HG03064 (cell line): ENCODE results near the gene KCNMB3.
"Not testable (repeated sequence)": the region's sequence is repeated elsewhere in the genome, so short reads cannot be mapped to it uniquely, and the experiment has no call there.

Experiments
- ATAC-seq: cut with Tn5 transposase; IDR thresholded peaks from one replicate; pipeline ENCODE4 v1.9.1; 2021; ENCODE audit warnings: low read depth; ENCODE audit not compliant: unreplicated experiment

KCNMB3 gene

GRCh38 chr3:179250803-179251476 is at the start of gene KCNMB3:
Gene KCNMB3, minus strand, starts transcription at chr3:179251114. Its CDS starts 124 bp downstream, at chr3:179250990.
- no peak for ATAC-seq

DNA sequence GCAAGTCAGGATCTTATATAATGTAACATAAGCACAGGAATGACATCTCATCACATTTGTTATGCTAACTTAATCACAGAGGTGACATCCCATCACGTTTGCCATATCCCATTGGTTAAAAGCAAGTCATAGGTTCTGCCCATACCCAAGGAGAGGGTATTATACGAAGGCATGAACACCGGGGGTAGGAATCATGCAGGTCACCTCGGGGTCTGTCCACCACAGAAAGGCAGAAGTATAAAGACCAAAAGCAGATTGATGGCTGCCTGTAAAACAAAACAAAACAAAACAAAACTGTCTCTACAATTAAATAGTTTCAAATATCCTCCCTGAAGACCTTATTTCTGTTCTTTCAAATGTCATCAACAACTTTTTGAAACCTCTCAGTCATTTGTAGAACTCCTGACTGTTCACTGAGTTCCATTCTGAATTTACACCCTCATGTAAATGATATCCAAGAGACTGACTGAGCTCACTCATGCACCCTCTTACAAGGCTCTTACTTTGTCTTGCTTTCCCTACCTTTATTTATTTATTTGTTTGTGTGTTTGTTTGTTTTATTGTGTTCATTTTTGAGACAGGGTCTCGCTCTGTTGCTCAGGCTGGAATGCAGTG is 49.2 kb upstream of the KCNMB3 start:
- no peak for ATAC-seq

- no peak for ATAC-seq
Observed at GRCh38 chr3:179299316-179299715, 48.4 kb upstream of the KCNMB3 start.

DNA sequence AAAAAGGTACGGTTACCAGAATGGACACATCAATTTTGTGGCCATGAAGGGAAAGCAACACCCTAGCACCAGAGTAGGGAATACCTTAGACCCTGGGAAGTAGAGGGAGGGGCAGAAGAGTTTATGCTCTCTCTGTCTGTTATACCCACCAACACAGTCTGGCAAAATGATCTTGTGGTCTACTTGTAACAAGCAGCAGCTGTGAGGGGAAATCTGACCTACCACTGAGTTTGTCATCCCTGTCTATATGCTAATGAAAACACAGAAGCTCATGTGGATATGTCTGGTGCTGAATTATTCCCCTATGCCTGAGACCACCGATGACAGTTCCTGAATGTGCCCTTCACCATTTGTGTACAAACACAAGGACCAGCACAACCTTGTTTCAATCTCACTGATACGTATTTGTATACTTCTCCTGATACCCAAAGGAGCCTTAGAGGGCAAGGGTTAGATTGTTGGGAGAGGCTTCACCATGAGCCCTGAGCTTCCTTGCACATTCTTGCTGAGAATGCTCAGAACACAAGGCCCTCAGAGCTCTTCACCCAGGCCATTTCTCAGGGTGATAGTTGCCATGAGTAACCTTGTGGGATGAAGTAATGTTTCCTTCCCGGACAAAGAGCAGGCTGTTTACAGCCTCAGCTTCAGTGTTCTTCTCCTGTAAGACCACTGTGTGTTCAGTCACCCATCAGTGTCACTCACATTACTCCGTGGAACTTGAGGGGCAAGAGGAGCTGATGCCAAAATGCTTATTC is 47.2 kb upstream of the KCNMB3 start:
- ATAC-seq: no peak

DNA sequence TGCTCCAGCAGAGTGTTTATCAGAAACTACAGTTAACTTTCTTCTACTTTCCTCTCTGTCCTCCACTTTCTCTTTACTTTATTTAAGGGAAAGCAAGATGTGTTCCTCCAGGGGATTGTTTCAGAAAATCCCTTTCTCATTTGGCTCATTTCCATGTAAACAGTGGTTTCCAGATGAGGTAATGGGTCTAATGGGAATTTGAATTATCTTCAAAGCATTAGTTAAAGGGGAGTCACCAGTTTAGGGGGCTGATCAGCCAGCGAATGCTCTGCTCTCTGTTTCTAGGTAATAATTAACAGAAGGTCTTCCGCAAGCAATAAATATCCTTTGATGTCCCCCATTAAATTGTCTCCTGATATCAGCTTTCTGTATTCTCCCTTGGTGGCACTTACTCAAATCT is 41.5 kb upstream of the KCNMB3 start:
- ATAC-seq: no peak

DNA sequence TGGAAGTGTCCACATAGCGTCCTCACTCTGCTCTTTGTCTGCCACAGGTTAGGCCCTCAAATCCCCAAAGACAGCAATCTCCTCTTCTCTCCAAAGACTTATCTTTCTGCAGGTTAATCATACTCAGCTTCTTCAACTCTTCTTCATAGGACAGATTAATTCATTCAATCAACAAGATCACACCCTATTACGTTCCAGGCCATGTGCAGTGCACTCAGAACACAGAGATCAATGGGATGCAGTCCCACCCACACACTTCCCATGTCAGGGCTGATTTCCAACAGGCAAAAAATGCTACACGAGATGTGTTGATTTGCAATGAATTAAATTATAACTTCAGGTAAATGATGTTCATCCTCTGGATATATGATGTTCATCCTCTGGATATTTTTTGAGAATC is 38.4 kb upstream of the KCNMB3 start:
- no peak for ATAC-seq

- no peak for ATAC-seq
Observed at GRCh38 chr3:179288845-179289244, 37.9 kb upstream of the KCNMB3 start.

- ATAC-seq: no peak
Observed at GRCh38 chr3:179286331-179286730, 35.4 kb upstream of the KCNMB3 start.

- ATAC-seq: no peak
Observed at GRCh38 chr3:179281825-179282224, 30.9 kb upstream of the KCNMB3 start.

DNA sequence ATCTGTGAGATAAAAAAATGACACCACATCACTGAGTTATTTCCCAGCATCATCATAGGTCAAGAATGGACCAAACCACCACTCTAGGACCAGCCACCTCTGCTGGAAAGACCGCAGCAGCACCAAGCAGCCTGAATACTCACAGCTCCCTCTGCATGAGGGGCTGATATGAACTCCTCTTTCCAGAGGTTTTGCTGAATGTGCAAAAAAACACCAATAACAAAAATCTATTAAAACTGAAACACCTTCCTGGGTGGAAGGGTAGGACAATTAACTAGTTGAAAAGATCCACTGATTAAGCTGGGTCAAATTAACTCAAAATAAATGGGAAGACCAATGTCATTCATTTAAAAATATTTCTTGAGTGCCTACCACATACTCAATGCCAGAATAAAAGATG is 28.9 kb upstream of the KCNMB3 start:
- ATAC-seq: no peak

GRCh38 chr3:179278932-179279693 is 28.2 kb upstream of the KCNMB3 start:
- ATAC-seq: no peak

- no peak for ATAC-seq
Observed at GRCh38 chr3:179278151-179278550, 27.2 kb upstream of the KCNMB3 start.

DNA sequence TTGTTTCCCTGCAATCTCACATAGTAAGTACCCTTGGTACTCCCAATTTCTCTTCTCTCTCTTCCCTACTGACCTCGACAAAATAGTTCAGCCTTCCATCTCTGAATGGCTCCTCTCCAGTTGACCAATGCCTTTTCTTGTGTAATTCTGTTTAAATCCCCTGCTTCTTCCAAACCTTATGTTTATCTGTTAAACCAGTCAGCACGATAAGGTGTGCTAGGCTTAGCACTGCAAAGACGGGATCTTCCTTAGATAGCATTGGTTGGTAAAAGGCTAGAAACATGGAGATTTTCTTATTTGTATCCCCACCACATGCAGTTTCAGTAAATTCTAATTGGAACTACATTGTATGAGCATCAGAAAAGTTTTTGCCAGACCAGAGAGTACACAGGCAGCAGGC is 25.8 kb upstream of the KCNMB3 start:
- ATAC-seq: no peak

DNA sequence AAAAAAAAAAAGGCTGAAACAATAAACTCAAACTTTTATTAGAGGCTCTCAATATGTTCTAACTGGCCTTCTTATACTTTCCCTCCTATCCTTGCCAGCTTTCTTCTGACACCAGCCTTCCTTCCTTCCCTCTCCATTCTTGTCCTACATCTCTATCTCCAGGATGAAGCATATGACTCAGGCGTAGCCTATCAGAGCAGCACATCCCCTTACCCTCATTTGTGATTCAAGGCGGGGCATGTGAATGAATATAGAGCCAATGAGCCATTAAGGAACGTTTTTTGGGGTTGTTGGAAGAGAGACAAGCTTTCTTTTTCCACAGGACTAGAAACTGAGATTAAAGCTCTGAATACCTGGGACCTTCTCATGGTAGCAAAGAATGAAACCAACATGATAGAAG is 25.1 kb upstream of the KCNMB3 start:
- ATAC-seq: no peak

DNA sequence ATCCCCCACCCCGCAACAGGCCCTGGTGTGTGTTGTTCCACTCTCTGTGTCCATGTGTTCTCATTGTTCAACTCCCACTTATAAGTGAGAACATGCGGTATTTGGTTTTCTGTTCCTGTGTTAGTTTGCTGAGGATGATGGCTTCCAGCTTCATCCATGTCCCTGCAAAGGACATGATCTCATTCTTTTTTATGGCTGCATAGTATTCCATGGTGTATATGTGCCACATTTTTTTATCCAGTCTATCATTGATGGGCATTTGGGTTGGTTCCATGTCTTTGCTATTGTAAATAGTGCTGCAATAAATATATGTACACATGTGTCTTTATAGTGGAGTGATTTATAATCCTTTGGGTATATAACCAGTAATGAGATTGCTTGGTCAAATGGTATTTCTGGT is 23.5 kb upstream of the KCNMB3 start:
- not testable (repeated sequence) for ATAC-seq

DNA sequence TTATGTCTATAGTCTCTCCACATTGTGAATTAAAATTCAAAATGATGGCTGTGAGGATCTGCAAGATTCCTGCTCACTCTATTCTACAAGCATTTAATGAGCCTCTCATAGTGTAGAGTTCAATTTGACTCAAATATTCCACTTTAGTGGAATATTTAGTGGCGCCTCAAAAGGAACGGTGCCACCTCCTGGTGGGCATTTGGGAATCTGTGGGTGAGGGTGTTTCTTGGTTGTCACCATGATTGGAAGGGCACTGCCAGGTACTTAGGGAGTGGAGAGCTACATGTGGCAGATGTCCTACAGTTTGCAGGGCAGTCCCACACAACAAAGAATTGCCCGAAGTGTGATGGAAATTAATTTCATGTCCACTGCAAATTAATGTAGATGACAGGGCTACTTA is 21.5 kb upstream of the KCNMB3 start:
- no peak for ATAC-seq

DNA sequence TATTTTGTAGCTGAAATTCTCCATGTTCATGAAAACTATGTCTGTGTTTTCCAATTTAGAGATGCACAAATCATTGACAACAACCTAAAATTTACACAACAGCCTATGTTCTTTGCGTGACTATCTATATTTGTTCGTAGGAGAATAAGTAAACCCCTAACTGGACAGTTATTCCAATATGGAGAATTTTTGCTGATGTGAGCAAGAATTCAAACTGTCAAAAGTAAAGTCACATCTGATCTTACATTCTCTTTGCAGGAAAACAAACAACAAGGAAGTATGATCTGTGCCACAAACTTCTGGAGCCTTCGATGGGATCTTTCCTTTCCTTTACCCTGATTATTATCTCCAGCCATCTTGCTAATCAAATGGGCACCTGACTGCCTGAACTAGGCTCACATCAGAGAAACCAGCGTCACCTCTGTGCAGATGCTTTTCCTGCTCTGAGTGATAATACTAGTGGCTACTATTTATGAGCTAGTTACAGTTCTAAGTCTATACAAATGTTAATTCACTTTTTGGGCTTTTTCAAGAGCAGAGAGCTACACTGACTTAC is 18.3 kb upstream of the KCNMB3 start:
- ATAC-seq: no peak

DNA sequence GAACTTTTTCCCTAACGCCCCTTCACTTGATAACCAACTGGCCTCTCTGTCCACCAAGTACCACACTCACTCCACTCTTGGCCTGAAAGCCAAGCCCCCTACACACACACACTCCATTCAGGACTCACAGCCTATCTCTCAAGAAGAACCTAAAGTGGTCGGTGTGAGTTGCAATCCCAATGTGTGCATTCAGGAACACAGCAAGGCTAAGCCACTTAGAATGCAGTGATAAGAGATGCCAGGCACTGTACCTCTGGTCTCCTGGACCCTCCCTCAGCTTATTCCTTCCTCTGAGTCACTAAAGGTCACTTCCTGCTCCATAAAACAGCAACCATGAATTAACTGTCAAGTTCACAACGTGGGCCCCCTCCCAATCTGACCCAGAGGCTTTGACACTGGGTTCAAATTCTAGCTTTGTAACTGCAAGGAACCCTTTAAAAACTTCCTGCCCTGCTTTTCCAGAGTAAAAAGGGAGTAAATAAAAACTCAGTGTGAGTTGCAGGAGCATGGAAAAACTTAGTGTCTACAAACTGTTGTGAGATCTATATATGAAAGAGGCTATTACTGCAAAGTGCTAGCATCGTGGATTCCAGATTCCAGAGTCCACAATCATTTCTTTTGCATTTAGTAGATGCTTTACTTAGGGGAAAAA is 17.6 kb upstream of the KCNMB3 start:
- no peak for ATAC-seq

DNA sequence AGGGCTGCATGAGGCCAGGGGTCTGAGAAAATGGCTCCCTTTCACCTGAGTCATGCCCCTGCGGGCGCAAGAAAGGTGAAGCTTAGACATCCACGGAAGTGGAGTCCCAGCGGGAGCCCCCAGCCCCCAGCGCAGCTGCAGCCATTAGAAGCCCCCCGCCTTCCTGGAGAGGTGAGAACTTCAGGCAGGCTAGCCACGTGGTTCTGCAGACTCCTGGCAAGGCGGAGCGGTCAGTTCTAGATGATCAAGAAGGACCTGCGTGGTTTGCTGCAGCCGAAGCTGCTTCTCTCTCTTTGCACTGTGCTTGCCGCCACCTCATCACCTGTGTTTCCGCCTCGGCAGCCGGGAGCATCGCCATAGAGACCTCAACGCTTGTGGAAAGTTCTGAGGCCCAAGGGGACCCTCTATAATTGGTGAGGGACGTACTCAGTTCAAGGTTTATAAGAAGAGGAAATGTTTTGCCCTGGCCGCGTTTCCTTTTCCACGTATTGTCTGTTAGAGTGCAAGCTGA is 15.8 kb upstream of the KCNMB3 start:
- ATAC-seq: no peak

GRCh38 chr3:179265875-179266274 is 15.0 kb upstream of the KCNMB3 start:
- peak; percentile 57 for ATAC-seq
